Erythroblast (primary cell): ENCODE measurements around the gene AMBRA1.

ENCODE experiments used
- GATA1 ChIP-seq: IDR thresholded peaks from 2 replicates; pipeline ENCODE4 v1.6.1; 2011; ENCODE audit warnings: low read depth, mild to moderate bottlenecking, control low read depth, low read length, moderate library complexity
- POLR2A ChIP-seq: IDR thresholded peaks from 2 replicates; pipeline ENCODE4 v1.6.1; 2011; ENCODE audit warnings: mild to moderate bottlenecking, low read length

- TF ChIP-seq POLR2A (no peak), GATA1 (no peak)
These were observed 231.4 kb downstream of the AMBRA1 start for GRCh38 chr11:46362156-46363030.
